Measurements from ENCODE around the gene EIF5. TPM values are rescaled to one million over a fixed set of nuclear protein-coding genes. Genes with fewer than 3 reads are reported as not detected.

EIF5 gene
- total RNA-seq, 1 experiment from 2014 or later, result 356 TPM

- Histone ChIP-seq H4K5ac (ENCODE audit: insufficient read length, low read depth, low read length) (no peak overlapping the region), H3K9me3 (ENCODE audit: control insufficient read depth, low read depth, low read length) (no peaks in the 10 kb centered on the region), H3K27me3 (ENCODE audit: insufficient read depth, low read length) (no peaks in the 10 kb centered on the region), H3K23me2 (ENCODE audit: insufficient read length, low read depth, low read length, poor library complexity, severe bottlenecking) (peaks cover 8% of the 10 kb centered on the region), H4K20me1 (ENCODE audit: control insufficient read depth, insufficient read depth, insufficient read length) (no peaks in the 10 kb centered on the region), H2BK20ac (ENCODE audit: low read depth, low read length, poor library complexity, severe bottlenecking) (no peak overlapping the region), H3K4me2 (ENCODE audit: insufficient read depth, insufficient read length, low read length) (peak overlapping the region; percentile 32), H3K18ac (ENCODE audit: insufficient read length, low read depth, low read length) (no peak overlapping the region), H2AFZ (ENCODE audit: low read length) (no peak overlapping the region), H3K4ac (ENCODE audit: low read depth, low read length) (no peak overlapping the region), H2BK5ac (ENCODE audit: insufficient read length, low read length) (no peak overlapping the region), H4K91ac (ENCODE audit: insufficient read length, low read depth, low read length) (no peak overlapping the region), H3K79me1 (ENCODE audit: insufficient read depth, low read depth, low read length, poor library complexity, severe bottlenecking) (no peaks in the 10 kb centered on the region), H3K9ac (ENCODE audit: extremely low read depth, insufficient read length, low read length) (no peak overlapping the region), H3K79me2 (ENCODE audit: insufficient read depth, low read length) (peaks cover 7% of the 10 kb centered on the region; the same call in 1 of the 2 replicates), H3K14ac (ENCODE audit: insufficient read depth, low read length) (no peak overlapping the region), H2BK120ac (ENCODE audit: low read depth, low read length, poor library complexity, severe bottlenecking) (no peak overlapping the region), H2AK5ac (ENCODE audit: insufficient read length, low read length) (no peak overlapping the region), H4K8ac (replicated peaks; ENCODE audit: insufficient read length, low read depth, low read length) (no peak overlapping the region), H3K23ac (ENCODE audit: insufficient read length, low read depth, low read length) (no peak overlapping the region), H3K27ac (ENCODE audit: insufficient read length, low read depth, low read length) (no peak overlapping the region), H3K56ac (ENCODE audit: insufficient read length, low read depth, low read length) (no peak overlapping the region), H2BK12ac (ENCODE audit: insufficient read length, low read depth, low read length) (no peak overlapping the region), H2BK15ac (ENCODE audit: low read depth, low read length) (no peak overlapping the region), H3K4me1 (ENCODE audit: insufficient read depth, low read length) (peaks cover 2% of the 10 kb centered on the region; the same call in 1 of the 2 replicates), H3T11ph (ENCODE audit: low read length) (no peak overlapping the region)
- WGBS (ENCODE audit: extremely low coverage, insufficient read length, low lambda C conversion rate), result no CpG with 5 or more reads among the region's 9 CpGs
- peak overlapping the region; percentile 93 to 97 for H3K4me3 Mint-ChIP-seq
- H3K27ac Mint-ChIP-seq, result peak overlapping the region; percentile 34 to 91 (median 80); a peak in 6 of 7 replicates
- TF ChIP-seq CTCF (conservative IDR thresholded peaks at IDR 0.05), result no peak
- H3K4me1 Mint-ChIP-seq, result peaks cover 29 to 36% of the 10 kb centered on the region in 2 experiments
- peaks cover 23 to 26% (median 24%) of the 10 kb centered on the region in 3 experiments for H3K36me3 Mint-ChIP-seq (ENCODE audit: insufficient read depth in 1 of 3, low read depth in 3 of 3)
- H3K27me3 Mint-ChIP-seq (ENCODE audit: low read depth), result peaks cover 2% of the 10 kb centered on the region; the same call in 1 of the 2 replicates
- peaks cover 0 to 2% of the 10 kb centered on the region in 2 experiments; a peak in 1 of 5 replicates for H3K9me3 Mint-ChIP-seq
- no peak for DNase-seq
These were observed 1.7 kb upstream of the EIF5 start for GRCh38 chr14:103332143-103332919.

Data from H9 (cell line).